Endothelial cell (in vitro differentiated cells): ENCODE results near the gene TRMT44. TPM values are rescaled to one million over a fixed set of nuclear protein-coding genes. Genes with fewer than 3 reads are reported as not detected.

Experiments
- DNase-seq: peaks from one replicate; pipeline ENCODE4 v3.0.0; 2021; ENCODE audit warnings: low spot score
- H3K27ac Mint-ChIP-seq: one replicate; pipeline ENCODE4 v1.8.0; 2021; ENCODE audit warnings: mixed read lengths, inconsistent platforms; ENCODE audit not compliant: unreplicated experiment
- H3K27me3 Mint-ChIP-seq: one replicate; pipeline ENCODE4 v1.8.0; 2021; ENCODE audit warnings: mild to moderate bottlenecking, moderate library complexity, mixed read lengths, inconsistent platforms; ENCODE audit not compliant: unreplicated experiment
- H3K36me3 Mint-ChIP-seq: one replicate; pipeline ENCODE4 v1.8.0; 2021; ENCODE audit warnings: mild to moderate bottlenecking, low read depth, mixed read lengths, inconsistent platforms; ENCODE audit not compliant: unreplicated experiment
- H3K4me1 Mint-ChIP-seq: one replicate; pipeline ENCODE4 v1.8.0; 2021; ENCODE audit warnings: mild to moderate bottlenecking, mixed read lengths, inconsistent platforms; ENCODE audit not compliant: unreplicated experiment
- H3K4me3 Mint-ChIP-seq: one replicate; pipeline ENCODE4 v1.8.0; 2021; ENCODE audit warnings: mild to moderate bottlenecking, mixed read lengths, inconsistent platforms; ENCODE audit not compliant: unreplicated experiment
- H3K9me3 Mint-ChIP-seq: one replicate; pipeline ENCODE4 v1.8.0; 2021; ENCODE audit warnings: mixed read lengths, inconsistent platforms; ENCODE audit not compliant: unreplicated experiment
- total RNA-seq: library from RNA; stranded (reverse); fragmentation: NEBNext Ultra II Directional; extraction: Animal tissue kit (Norgen Biotek cat#: 25700); gene quantifications from one replicate; pipeline ENCODE4 v1.2.1, GENCODE V29; 2021; ENCODE audit not compliant: unreplicated experiment
- TF ChIP-seq, protein P1 (sequence below): fragments of 200-600 bp; sonication (generic); IDR thresholded peaks from one replicate; pipeline ENCODE4 v1.5.0; 2021; ENCODE audit warnings: antibody characterized with exemption; ENCODE audit not compliant: unreplicated experiment

The TRMT44 gene
- total RNA-seq, 1 donor from 2014 or later = 38.5 TPM

DNA sequence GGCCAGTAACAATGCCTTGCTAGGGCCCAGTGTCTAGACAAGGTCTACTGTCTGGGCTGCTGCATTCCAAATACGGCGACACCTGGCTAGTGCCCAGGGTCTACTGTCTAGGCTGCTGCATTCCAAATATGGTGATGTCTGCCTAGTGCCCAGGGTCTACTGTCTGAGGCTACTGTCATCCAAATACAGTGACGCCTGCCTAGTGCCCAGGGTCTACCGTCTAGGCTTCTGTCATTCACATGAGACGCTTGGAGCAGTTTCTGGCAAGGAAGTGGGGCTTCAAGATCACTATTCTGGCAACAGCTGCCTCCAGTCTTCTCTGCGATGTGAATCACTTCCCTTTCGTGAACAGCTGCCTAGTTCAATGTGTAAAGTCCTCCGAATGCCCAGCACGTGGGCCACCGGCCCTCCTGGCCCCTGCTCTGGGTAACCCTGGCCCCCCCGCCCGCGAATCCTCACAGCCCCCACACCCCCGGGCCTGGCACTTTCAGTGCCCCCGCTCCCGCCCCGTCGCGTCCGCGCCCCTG, 12.8 kb upstream of the TRMT44 start:
- Mint-ChIP-seq H3K4me3 (peak overlapping the region; percentile 86), H3K9me3 (no peaks in the 10 kb centered on the region), H3K27me3 (peaks cover 5% of the 10 kb centered on the region), H3K4me1 (peaks cover 28% of the 10 kb centered on the region), H3K27ac (no peak overlapping the region), H3K36me3 (peaks cover 4% of the 10 kb centered on the region)
- TF ChIP-seq, protein P1, sequence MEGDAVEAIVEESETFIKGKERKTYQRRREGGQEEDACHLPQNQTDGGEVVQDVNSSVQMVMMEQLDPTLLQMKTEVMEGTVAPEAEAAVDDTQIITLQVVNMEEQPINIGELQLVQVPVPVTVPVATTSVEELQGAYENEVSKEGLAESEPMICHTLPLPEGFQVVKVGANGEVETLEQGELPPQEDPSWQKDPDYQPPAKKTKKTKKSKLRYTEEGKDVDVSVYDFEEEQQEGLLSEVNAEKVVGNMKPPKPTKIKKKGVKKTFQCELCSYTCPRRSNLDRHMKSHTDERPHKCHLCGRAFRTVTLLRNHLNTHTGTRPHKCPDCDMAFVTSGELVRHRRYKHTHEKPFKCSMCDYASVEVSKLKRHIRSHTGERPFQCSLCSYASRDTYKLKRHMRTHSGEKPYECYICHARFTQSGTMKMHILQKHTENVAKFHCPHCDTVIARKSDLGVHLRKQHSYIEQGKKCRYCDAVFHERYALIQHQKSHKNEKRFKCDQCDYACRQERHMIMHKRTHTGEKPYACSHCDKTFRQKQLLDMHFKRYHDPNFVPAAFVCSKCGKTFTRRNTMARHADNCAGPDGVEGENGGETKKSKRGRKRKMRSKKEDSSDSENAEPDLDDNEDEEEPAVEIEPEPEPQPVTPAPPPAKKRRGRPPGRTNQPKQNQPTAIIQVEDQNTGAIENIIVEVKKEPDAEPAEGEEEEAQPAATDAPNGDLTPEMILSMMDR = no peak
- no peak for DNase-seq

DNA sequence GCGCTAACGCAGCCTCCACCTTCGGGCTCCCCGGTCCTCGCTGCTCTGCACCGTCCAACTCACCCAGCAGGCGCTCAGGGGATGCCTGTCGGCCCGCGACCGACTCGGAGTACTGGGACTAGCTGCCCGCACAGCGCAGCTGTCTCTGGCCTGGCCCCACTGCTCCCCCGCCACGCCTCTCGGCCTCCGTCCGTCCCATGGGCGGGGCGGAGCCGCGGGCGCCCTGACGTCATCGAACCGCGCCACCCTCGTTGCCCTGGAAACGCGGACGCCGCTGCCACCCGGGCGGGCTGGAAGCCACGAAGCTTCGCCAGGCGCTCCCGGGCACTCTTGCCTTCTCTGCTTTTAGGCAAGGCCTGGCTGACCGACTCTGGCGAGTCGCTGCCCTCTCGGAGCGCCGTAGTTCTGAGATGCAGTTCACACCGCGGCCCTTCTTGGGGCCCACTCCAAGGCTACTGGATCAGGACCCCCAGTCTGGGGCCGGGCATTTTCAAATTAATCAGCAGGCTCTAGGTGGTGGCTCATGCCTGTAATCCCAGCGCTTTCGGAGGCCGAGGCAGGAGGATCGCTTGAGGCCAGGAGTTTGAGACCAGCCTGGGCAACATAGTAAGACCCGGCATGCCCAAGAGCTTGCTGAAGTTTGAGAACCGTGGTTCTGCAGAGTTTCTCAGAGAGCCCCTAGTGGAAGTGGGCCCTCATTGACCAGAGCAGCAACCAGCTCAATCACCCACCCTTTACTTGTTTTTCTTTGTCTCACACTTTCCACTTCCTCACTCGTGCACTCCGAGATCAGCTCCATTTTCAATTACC, 12.1 kb upstream of the TRMT44 start:
- peaks cover 31% of the 10 kb centered on the region for H3K4me1 Mint-ChIP-seq
- H3K27ac Mint-ChIP-seq = peak overlapping the region; percentile 81
- H3K9me3 Mint-ChIP-seq = no peaks in the 10 kb centered on the region
- H3K4me3 Mint-ChIP-seq = peak overlapping the region; percentile 86
- H3K27me3 Mint-ChIP-seq = peaks cover 8% of the 10 kb centered on the region
- DNase-seq = peak; percentile 97
- peaks cover 4% of the 10 kb centered on the region for H3K36me3 Mint-ChIP-seq
- TF ChIP-seq, protein P1 = peak; percentile 53

DNA sequence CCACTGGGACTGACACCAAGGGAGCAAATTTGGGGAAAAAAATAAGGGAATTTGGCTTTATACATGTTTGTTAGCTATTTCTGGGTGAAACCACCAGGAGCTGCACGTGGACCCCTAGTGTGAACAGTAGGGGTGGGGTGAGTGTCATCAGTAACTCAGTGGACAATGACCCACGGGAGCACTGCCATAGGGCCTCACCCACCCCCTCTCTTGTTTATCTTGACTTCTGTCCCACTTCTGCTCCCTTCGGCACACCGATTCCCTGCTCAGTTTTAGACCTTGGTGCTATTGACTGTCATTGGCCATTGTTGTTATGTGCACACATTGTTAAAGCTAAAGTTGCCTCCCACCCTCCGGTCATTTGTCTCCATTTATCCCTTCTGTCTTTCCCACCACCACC, 9.0 kb upstream of the TRMT44 start:
- Mint-ChIP-seq H3K4me3 (no peak overlapping the region), H3K9me3 (no peaks in the 10 kb centered on the region), H3K27me3 (peaks cover 6% of the 10 kb centered on the region), H3K4me1 (peaks cover 34% of the 10 kb centered on the region), H3K36me3 (peaks cover 3% of the 10 kb centered on the region), H3K27ac (no peak overlapping the region)
- TF ChIP-seq, protein P1 = no peak
- no peak for DNase-seq

DNA sequence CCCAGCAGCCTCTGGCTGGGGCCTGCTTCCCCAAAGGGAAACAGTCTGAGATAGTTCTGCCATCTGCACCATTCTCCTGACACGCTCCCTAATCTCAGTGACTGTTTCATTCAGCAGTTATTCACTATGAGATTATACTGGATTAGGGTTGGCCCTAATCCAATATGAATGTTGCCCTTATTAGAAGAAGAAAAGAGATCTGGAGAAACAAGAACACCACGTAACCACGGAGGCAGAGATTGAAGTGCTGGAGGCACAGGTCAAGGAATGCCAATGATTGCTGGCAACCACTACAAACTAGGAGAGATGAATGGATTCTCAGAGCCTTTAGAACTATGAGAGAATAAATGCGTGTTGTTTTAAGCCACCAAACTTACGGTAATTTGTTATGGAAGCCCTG, 7.4 kb upstream of the TRMT44 start:
- no peak overlapping the region for H3K27ac Mint-ChIP-seq
- TF ChIP-seq, protein P1 = no peak

More for the DNA sequence above, 7.4 kb upstream of the TRMT44 start:
- no peak overlapping the region for H3K4me3 Mint-ChIP-seq
- peaks cover 34% of the 10 kb centered on the region for H3K4me1 Mint-ChIP-seq
- H3K36me3 Mint-ChIP-seq = no peaks in the 10 kb centered on the region
- peaks cover 11% of the 10 kb centered on the region for H3K27me3 Mint-ChIP-seq
- no peaks in the 10 kb centered on the region for H3K9me3 Mint-ChIP-seq
- no peak for DNase-seq
